Retina (tissue), 1 donor: Measurements from ENCODE around the gene POLG2.
"Not testable (repeated sequence)": the region's sequence is repeated elsewhere in the genome, so short reads cannot be mapped to it uniquely, and the experiment has no call there.

Experiments
- DNase-seq: peaks from one replicate; pipeline ENCODE4 v3.0.0-alpha.2; 2016

The POLG2 gene

GRCh38 chr17:64505340-64506200 is 8.7 kb upstream of the POLG2 start:
- peak; percentile 96 for DNase-seq

GRCh38 chr17:64504769-64505339 is 8.0 kb upstream of the POLG2 start:
- DNase-seq = no peak

DNA sequence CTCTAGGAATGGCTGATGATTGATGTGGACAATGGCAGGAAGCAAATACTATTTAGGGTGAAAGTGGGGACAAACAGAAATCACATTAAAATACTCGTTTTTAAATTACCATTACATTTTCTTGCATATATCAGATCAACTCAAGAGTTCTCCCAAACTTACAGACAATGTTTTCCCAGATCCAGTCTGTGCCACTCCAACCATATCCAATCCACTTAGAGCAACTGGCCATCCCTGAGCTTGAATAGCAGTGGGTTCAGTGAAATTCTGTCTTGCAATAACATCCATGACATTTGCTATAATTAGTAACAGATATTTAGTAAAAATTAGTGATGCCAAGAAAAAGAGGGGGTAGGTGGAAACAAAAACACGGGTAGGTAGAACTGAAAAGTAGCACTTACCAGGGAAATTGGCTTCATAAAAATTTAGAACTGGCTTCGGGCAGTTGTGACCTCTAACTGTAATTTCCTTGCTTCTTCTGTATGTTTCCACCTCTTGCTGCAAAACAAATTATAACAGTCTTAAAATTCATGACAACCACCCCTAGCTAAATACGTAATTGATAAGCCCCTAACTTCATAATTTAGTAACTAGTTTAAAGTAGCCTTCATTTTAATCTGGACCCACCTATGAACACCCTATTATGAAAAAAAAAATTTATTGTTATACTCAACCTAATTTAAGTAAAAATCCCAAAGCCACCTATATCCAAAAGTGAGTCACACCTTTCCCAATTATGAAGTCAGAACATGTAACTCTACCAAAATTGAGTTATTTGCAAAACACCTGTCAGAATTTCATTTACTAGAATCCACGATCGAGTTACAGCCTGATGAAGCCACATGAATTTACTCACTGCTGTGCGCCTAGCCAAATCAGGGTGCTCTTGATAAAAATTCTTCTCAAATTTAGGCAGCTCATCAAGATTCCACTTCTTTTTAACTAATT is 7.2 kb upstream of the POLG2 start:
- no peak for DNase-seq

- DNase-seq = no peak
These were observed 6.5 kb upstream of the POLG2 start for GRCh38 chr17:64503341-64503740.

DNA sequence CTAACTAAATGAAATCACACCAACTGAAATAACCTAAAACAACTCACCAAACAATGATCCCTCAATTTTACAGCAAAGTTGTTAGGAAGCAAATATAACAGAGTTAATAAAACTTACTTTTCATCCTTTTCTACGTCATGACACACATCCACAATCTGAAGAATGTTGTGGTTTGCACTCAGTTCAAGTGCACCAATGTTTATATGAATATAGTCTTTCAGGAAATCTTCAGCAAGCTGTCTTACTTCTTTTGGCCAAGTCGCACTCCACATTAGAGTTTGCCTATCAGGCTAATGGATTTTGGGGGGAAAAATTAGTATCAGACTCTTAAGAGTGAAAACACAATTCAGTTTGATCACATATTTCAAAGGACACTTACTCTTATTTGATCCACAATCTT is 6.0 kb upstream of the POLG2 start:
- DNase-seq = no peak

DNA sequence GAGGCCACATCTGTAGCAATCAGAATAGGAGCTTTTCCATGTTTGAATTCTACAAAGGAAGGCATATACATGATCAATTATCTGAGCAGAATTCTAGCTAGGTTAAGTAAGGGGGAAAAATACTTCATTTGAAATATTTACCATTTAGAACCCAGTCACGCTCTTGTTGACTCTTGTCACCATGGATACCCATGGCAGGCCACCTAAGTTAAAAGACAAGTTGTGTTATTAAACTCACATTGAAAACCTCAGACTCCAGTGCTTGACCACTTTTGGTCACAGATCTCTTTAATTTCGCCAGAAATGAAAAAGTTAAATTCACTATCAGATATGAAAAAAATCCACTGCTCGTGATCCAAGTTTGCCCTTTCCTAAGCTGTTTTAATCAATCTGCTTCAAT is 5.2 kb upstream of the POLG2 start:
- no peak for DNase-seq

DNA sequence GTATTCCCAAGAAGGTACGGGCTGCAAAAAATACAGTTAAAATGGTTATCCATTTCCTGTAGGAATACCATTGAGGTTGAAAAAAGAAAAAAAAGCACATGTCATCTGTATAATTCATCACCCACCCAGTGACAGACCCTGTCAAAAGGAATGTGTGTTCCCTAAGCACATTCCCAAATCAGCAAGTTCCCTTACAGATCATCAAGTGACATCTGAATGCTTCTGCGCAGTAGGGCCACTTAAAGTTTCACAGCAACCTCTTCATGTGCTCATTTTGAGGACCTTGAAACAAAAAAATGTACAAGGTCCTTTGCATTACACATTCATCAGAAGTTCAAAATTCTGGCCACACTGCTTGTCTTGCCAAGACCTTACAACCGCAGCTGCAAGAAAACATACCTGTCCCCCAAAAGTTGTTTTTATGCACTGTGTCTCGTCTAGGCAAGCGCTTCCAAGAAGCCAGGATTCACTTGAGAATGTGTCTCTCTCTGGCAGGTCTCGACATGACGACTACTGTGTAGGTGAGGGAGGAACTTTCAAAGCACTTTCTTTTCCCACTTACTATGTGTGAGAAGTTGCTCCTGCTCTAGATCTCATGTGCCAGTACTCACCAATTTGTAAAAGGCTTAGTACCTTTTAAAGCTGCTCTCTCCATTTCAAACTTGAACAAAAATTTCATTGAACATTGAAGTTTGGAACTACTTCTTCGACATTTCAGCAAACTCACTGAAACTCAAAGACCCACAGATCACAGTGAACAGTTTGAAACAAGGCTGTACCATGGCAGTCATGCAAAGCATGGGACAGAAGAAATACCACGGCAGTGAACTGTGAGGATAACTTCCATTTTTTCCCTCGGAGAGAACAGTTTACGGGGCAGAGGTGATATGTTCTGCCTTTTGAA is 4.3 kb upstream of the POLG2 start:
- no peak for DNase-seq

- DNase-seq = no peak
These were observed 3.6 kb upstream of the POLG2 start for GRCh38 chr17:64500487-64500859.

DNA sequence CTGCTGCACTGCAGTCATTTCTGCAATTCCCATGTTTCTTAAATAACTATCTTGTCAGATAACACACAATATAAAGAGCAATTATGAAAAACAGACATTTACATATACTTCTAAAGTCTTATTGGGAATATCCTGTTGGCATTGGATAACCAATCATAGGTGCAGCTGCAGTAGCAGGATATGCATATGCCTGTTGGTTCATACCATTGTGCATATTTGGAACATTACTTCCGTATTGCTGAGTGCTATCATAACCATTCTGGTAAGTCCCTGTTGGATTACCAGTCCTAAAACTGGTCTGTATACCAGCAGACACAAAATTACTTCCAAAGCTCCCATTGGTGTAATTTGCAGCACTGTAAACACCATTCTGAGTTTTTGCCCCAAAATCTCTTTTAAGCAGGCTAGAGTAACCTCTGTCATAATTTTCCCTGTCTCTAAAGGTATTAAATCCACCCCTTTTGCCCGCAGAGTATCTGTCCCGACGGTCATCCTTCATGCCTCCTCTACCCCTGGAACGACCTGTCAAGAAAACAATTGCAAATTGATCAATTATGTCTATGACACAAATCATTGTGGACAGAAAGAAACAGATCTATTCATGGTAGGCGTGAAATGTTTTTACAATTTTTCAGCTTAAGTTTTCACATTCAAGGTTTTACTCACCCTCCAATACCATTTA is 3.1 kb upstream of the POLG2 start:
- no peak for DNase-seq

DNA sequence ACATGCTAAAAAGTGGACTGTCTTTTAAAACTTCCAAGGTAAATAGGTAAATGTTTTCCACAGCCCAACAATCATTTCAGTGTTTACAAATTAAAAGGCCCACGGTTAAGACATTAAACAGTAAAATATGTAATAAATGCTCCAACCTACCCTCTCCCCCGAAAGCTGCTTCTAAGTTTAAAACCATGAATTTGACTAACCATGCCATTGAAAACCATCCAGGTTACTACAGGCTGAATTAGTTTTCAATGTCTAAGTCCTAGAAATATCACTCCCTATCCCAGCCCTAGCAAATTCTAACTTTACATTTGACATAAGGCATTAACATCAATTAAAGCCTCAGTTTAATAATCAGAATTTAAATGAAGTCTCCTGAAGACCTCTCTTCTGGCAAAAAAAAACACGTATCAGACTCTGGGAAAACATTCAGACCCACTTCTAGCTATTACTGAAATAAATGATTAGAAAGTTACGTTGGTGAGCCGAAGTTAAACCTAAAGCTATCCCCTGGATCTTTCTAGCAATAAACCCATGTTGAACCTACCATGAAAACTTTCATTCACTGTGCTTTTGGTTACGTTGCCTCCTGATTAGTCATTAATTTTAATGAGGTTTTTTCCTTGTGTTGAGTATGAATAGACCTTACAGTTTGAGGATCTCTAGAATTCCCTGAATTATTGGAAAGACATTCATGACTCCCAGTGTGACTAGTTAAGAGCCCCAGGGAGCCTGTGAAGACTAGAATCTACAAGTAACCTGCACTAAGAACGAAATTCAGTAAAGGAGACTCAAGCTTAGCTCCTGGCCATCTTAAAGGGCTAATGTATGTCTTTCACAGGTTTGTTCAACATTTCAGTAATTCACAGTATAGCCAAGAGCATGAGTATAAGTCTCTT is 1.7 kb upstream of the POLG2 start:
- no peak for DNase-seq

DNA sequence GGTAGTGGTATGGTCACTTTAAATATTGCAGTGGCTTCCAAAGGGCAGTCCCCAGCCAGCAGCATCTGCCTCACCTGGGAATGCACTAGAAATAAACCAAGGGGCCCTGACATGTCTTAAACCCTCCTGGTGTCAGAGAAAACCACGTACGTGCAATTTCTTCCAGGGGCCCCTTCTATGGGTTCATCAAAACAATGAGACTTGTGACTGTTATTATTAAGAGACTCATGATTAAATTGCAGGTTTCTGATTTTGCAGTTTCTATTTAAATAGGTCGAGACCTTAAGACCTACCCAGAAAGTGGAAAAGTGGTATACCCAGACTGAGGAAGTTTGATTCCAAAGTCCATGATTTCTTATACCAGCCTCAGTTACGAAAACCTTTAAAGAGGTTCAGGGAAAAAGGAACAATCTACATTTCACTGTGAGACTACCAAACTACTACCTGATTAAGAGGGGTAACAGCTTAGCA is 746 bp upstream of the POLG2 start:
- DNase-seq = no peak

DNA sequence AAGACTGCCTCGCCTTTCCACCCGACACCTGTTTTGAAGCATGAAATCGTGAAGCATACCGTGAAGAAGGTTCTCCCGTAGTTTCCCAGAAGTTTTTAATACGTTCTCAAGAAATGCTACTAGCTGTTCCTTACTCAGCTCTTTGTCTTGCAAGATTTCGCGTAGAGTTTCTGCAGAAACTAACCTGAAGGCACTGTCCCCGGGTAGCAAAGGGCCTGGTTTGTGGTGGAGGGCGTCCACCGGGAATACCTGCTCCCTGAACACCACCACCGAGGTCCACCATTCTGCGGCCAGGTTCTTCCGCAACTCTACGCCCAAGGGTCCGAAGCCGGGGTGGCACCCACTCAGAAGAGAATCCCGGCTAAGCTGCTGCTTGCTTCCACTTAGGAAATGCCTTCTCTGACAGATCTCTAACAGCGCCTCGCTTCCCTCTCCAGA is 487 bp downstream of the POLG2 start:
- no peak for DNase-seq

DNA sequence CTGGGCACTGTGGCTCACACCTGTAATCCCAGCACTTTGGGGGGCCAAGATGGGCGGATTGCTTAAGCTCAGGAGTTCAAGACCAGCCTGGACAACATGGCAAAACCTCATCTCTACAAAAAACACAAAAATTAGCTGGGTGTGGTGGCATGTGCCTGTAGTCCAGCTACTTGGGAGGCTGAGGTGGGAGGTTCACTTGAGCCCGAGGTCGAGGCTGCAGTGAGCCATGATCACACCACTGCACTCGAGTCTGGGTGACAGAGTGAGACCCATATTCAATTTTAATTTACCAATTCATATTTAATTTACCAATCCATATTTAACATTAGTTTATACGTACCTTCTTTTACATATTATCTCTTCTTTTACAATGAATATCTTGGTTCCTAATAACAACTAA is 1.6 kb downstream of the POLG2 start:
- DNase-seq = not testable (repeated sequence)

DNA sequence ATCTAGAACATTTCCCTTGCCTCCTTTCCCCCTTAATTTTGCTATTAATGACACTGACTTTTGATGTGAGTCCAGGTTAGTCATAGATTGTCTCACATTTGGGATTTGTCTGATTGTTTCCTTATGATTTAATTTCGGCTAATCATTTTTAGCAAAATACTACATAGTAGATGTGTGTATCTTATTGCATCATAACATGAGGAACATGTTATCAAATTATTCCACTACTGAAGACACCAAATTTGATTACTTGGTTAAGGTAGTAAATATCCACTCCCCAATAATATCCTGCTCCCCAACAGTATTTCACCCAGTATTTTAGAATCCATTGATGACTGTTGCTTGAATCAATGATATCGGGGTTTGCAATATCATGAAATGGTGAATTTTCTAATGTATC is 2.7 kb downstream of the POLG2 start:
- DNase-seq = no peak

GRCh38 chr17:64492481-64493109 is 4.3 kb downstream of the POLG2 start:
- no peak for DNase-seq

DNA sequence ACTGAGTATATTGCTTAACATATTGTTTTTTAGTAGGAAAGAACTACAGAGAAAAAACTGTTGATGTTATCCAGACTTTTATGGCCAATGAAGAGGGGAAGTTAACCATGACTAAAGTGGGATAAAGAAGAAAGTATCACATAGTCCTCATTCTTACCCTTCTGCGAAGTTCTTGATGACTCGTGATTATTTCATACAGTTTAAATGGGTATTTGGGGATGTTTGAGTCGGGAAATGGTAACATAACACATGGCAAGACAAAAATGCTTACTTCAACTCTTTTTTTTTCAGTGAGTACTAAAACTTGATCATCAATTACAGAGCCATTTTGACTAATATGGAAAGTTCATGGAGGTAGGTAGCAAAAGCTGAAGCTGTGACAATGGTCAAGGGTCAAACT is 4.9 kb downstream of the POLG2 start:
- no peak for DNase-seq

DNA sequence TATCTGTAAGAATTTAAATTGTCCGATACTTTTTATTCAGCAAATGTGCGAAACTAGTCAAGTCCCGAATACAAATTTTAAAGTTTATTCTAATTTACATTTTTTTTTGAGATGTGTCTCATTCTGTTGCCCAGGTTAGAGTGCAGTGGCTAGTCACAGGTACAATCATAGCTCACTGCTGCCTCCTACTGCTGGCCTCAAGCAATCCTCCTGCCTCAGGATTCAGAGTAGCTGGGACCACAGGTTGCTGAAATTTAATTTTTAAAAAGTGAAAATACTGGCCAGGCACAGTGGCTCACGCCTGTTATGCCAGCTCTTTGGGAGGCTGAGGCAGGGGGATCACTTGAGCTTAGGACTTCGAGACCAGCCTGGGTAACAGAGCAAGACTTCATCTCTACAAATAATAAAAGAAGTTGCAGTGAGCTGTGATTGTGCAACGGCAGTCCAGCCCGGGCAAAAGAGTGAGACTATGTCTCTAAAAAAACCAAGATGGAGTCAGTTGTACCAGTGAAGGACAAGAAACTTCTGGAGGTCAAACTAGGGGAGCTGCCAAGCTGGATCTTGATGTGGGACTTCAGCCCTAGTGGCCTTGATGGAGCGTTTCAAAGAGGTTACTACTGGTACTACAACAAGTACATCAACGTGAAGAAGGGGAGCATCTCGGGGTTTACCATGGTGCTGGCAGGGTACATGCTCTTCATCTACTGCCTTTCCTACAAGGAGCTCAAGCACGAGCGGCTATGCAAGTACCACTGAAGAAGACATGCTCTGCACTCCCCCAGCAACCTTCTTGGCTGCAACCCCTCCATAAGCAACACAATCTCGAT is 5.6 kb downstream of the POLG2 start:
- no peak for DNase-seq

- DNase-seq = no peak
These were observed 8.6 kb downstream of the POLG2 start for GRCh38 chr17:64488301-64488700.

- no peak for DNase-seq
These were observed 12.5 kb downstream of the POLG2 start for GRCh38 chr17:64484380-64484779.
